GM12872 (cell line): Measurements from ENCODE around the gene EDN3.

Experiments
- TF ChIP-seq, protein P1 (sequence below): IDR thresholded peaks from 3 replicates; pipeline ENCODE4 v1.5.1; 2011; ENCODE audit warnings: low read depth, mild to moderate bottlenecking, low read length, moderate library complexity; ENCODE audit not compliant: insufficient read depth

EDN3 gene

GRCh38 chr20:59320854-59321647 is 20.6 kb downstream of the EDN3 start:
- TF ChIP-seq, protein P1, sequence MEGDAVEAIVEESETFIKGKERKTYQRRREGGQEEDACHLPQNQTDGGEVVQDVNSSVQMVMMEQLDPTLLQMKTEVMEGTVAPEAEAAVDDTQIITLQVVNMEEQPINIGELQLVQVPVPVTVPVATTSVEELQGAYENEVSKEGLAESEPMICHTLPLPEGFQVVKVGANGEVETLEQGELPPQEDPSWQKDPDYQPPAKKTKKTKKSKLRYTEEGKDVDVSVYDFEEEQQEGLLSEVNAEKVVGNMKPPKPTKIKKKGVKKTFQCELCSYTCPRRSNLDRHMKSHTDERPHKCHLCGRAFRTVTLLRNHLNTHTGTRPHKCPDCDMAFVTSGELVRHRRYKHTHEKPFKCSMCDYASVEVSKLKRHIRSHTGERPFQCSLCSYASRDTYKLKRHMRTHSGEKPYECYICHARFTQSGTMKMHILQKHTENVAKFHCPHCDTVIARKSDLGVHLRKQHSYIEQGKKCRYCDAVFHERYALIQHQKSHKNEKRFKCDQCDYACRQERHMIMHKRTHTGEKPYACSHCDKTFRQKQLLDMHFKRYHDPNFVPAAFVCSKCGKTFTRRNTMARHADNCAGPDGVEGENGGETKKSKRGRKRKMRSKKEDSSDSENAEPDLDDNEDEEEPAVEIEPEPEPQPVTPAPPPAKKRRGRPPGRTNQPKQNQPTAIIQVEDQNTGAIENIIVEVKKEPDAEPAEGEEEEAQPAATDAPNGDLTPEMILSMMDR, result no peak

DNA sequence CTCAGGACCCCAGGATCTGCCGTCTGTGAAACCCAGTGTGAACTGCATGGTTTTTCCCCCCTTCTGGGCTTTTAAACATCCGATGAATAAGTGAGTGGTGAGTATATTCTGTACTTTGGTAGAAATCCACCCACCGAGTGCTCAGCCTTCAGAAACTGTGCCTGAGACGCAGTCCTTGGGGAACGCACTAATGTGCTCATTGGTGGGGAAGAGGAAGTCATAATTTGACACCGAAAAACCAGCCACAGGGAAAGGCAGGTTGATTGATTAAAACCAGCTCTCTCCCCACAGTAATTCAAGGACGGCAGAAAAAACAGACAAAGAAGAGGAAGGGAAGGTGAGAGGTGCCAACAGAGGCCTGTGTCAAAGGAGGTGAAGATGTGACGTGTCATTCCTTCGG is 21.7 kb downstream of the EDN3 start:
- TF ChIP-seq, protein P1, result no peak

DNA sequence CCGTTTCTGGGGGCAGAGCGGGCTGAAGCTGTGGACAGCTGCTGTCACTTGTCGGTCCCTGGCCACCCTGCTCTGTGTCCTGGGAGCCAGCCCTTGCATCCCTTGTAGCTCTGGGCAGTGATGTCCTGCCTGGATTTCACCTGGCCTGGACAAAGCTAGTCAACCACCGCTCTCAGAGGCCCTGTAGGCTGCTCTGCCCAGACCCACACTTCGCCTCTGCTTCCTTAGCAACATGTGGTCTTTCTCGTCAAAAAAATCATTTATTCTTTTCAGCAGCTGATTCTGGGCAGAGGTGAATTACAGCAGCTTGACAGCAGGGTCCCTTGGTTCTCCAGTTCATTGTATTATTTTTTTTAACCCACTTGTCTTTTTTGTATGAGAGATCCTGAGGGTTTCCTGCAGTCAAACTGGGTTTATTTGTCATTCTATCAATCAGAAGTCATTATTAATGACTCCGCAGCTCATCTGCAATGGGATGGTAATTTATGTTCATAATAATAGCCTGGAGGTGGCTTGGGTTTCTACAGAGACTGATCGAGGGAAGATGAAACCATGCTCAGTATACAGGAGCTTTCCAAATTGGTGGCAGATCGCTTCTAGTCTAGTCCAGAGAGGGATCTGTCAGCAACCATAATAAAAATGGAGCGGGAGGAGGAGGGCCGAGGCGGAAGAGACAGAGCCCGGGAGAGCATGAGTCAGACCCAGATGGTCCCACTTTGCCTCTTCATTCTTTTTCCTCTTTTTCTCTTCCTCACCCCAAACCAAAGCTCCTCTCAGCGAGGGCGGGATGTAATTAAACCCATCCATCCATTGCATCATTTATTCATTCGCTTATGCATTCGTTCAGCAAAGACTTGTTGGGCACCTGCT is 22.4 kb downstream of the EDN3 start:
- TF ChIP-seq, protein P1, result no peak

DNA sequence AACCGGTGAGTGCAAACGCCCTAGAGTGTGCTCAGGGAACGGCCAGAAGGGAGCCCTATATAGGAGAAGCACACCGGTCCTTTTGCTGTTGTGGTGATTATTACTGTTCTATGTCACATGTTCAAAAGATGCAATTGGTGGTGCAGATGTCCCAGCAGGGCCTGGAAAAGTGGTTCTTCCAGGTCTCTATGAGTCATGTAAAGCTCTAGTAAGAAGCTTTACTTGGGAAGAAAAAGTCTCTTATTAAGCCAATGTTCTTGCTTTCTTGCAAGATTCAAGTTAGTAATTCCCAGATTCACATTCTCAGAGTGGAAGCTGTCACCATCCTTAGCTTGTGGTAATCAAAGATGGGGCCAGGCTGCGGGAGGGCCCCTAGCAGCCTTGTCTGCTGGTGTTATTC is 23.3 kb downstream of the EDN3 start:
- TF ChIP-seq, protein P1, result no peak

DNA sequence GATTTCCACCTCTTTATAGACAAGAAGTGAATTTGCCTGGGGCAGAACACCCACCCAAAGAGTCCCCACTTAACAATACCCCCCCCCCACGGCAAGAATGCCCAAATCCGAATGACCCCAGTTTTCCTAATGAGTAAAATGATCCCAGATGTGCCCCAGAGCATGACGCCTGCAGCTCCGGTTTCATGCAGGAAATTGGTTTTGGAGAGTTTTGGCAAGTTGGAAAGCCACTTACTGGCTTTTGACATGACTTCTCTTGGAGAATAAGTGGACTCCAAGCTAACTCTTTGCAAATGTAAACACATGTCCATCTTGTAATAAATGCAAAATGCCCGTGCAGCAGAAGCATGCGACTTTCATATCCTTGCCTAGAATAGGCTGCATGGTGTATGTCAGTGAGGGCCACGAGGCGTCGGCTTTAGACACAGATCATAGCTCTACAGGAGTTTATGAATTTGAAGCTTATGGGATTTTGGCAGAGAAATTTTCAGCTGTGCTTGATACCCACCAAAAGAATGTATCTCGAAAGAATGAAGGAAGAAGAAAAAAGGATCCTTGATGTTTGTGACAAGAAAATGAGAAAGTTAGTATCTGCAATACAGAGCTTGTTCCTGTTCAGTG is 24.2 kb downstream of the EDN3 start:
- TF ChIP-seq, protein P1, result no peak

DNA sequence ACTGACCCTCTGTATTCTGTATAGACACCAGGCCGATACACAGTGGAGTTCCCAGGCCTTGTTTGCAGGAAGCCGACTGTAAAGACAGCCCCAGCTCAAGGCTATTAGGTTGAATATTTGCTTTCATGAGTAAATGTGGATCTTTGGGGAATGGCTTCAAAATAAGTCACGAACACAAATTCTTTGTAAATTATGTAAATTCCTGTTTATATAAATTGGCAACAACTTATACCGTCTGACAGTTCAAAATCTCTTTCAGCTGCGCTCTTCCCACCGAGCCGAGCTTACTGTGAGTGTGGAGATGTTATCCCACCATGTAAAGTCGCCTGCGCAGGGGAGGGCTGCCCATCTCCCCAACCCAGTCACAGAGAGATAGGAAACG is 24.7 kb downstream of the EDN3 start:
- TF ChIP-seq, protein P1, result no peak

GRCh38 chr20:59326188-59326587 is 25.8 kb downstream of the EDN3 start:
- TF ChIP-seq, protein P1, result no peak
